ENCODE results near the gene C1GALT1.
"Not testable (repeated sequence)": the region's sequence is repeated elsewhere in the genome, so short reads cannot be mapped to it uniquely, and the experiment has no call there.

The C1GALT1 gene

GRCh38 chr7:7200255-7200654 is 17.9 kb downstream of the C1GALT1 start:
- not testable (repeated sequence) for FAIRE-seq; DNase-seq (ENCODE audit: low spot score)

GRCh38 chr7:7201578-7202374 is 19.4 kb downstream of the C1GALT1 start:
- DNase-seq (ENCODE audit: low spot score) (no peak), FAIRE-seq (no peak)

GRCh38 chr7:7202375-7202720 is 20.0 kb downstream of the C1GALT1 start:
- no peak for FAIRE-seq
- no peak for DNase-seq (ENCODE audit: low spot score)

GRCh38 chr7:7203813-7204575 is 21.6 kb downstream of the C1GALT1 start:
- FAIRE-seq = no peak

GRCh38 chr7:7207876-7208275 is 25.5 kb downstream of the C1GALT1 start:
- DNase-seq (ENCODE audit: low spot score) = no peak
- FAIRE-seq = no peak

More at GRCh38 chr7:7203813-7204575, 21.6 kb downstream of the C1GALT1 start:
- no peak for DNase-seq (ENCODE audit: low spot score)

- no peak for DNase-seq (ENCODE audit: low spot score)
- no peak for FAIRE-seq
Observed at GRCh38 chr7:7208520-7208919, 26.2 kb downstream of the C1GALT1 start.

GRCh38 chr7:7209412-7210050 is 27.2 kb downstream of the C1GALT1 start:
- DNase-seq (ENCODE audit: low spot score) (no peak), FAIRE-seq (no peak)

- no peak for FAIRE-seq
- DNase-seq (ENCODE audit: low spot score) = no peak
Observed at GRCh38 chr7:7210475-7211237, 28.3 kb downstream of the C1GALT1 start.

- no peak for FAIRE-seq
Observed at GRCh38 chr7:7212612-7213011, 30.3 kb downstream of the C1GALT1 start.

GRCh38 chr7:7214398-7215347 is 32.3 kb downstream of the C1GALT1 start:
- no peak for DNase-seq (ENCODE audit: low spot score)
- FAIRE-seq = no peak

More at GRCh38 chr7:7212612-7213011, 30.3 kb downstream of the C1GALT1 start:
- no peak for DNase-seq (ENCODE audit: low spot score)

- FAIRE-seq = no peak
Observed at GRCh38 chr7:7216279-7216678, 33.9 kb downstream of the C1GALT1 start.

GRCh38 chr7:7219216-7219615 is 36.9 kb downstream of the C1GALT1 start:
- FAIRE-seq = no peak
- no peak for DNase-seq (ENCODE audit: low spot score)

More at GRCh38 chr7:7216279-7216678, 33.9 kb downstream of the C1GALT1 start:
- no peak for DNase-seq (ENCODE audit: low spot score)

- no peak for DNase-seq (ENCODE audit: low spot score)
- no peak for FAIRE-seq
Observed at GRCh38 chr7:7220821-7221220, 38.5 kb downstream of the C1GALT1 start.

- peak; percentile 56 for DNase-seq (ENCODE audit: low spot score)
- FAIRE-seq = peak; percentile 50
Observed at GRCh38 chr7:7221599-7222038, 39.3 kb downstream of the C1GALT1 start.

GRCh38 chr7:7223250-7223649 is 40.9 kb downstream of the C1GALT1 start:
- DNase-seq (ENCODE audit: low spot score) (no peak), FAIRE-seq (no peak)

- no peak for DNase-seq (ENCODE audit: low spot score)
- no peak for FAIRE-seq
Observed at GRCh38 chr7:7226407-7226806, 44.1 kb downstream of the C1GALT1 start.

GRCh38 chr7:7228472-7228871 is 46.1 kb downstream of the C1GALT1 start:
- FAIRE-seq (no peak), DNase-seq (ENCODE audit: low spot score) (no peak)

- DNase-seq (ENCODE audit: low spot score) (no peak), FAIRE-seq (no peak)
Observed at GRCh38 chr7:7228967-7229366, 46.6 kb downstream of the C1GALT1 start.

GRCh38 chr7:7231000-7231399 is 48.7 kb downstream of the C1GALT1 start:
- no peak for FAIRE-seq

GRCh38 chr7:7231865-7232264 is 49.5 kb downstream of the C1GALT1 start:
- DNase-seq (ENCODE audit: low spot score) = no peak
- FAIRE-seq = no peak

More at GRCh38 chr7:7231000-7231399, 48.7 kb downstream of the C1GALT1 start:
- DNase-seq (ENCODE audit: low spot score) = no peak
